ENCODE measurements around the gene OR10G8.
"Not testable (repeated sequence)": the region's sequence is repeated elsewhere in the genome, so short reads cannot be mapped to it uniquely, and the experiment has no call there.

Gene OR10G8, protein sequence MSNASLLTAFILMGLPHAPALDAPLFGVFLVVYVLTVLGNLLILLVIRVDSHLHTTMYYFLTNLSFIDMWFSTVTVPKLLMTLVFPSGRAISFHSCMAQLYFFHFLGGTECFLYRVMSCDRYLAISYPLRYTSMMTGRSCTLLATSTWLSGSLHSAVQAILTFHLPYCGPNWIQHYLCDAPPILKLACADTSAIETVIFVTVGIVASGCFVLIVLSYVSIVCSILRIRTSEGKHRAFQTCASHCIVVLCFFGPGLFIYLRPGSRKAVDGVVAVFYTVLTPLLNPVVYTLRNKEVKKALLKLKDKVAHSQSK

GRCh38 chr11:124026498-124026897, at the start of gene OR10G8:
Gene OR10G8, plus strand, starts transcription at chr11:124026798. Its CDS starts 2,825 bp downstream, at chr11:124029623.
- no peak within 1 kb of the TSS for H3K4me3 ChIP-seq (ENCODE audit: low read depth, low read length)
- no peak for DNase-seq (ENCODE audit: low read depth)

- no peak for DNase-seq (ENCODE audit: low read depth)
- no peak within 1 kb of the TSS for H3K4me3 ChIP-seq (ENCODE audit: low read depth, low read length)
Measured at GRCh38 chr11:123977731-123978347, 48.8 kb upstream of the OR10G8 start, which contains the start of gene OR10S1. Gene OR10S1, minus strand, starts transcription at chr11:123977781. Its CDS starts 117 bp downstream, at chr11:123977664.

DNA sequence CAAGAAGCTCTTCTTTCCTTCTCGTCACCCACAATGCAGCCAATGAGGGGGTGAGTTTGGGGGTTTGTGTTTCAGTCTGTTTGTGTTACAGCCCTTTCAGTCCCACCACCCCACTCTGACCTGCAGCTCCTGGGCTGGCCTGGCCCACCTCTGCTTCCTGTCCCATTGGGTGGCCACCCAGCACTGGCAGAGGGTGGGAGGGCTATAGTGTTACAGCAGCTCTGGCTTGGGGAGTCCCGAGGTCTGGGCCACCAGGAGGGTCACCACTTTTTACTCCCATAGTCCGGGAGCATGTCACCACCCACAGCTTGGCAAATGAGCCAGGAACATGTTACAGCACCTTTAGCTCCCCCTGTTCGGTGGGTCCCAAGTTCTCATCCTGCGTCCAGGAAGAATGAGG, 47.3 kb upstream of the OR10G8 start:
- DNase-seq (ENCODE audit: low read depth): no peak
- H3K4me3 ChIP-seq (ENCODE audit: low read depth, low read length): no peak overlapping the region

DNA sequence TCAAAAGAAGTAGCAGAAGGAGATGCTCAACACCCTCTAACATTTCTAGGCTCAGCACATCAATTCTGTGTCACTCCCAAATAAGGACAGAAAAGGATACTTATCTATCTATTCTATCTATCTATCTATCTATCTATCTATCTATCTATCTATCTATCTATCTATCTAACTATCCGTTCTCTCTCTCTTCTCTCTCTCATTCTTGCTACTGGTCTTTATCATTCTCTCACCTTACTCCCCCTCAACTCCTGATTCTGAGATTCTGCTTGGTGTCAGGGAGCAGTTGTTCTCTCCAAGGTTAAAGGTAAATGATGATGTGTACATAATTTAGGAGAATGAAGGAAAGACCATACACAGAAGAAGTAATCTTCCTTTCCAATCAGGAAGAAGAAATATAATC, 31.5 kb upstream of the OR10G8 start, which contains the start of gene OR10G6:
Gene OR10G6 (minus strand): TSS at position 43 of the 400 bp plus-strand sequence. CDS start 0 bp downstream, at position 43.
- no peak within 1 kb of the TSS for H3K4me3 ChIP-seq (ENCODE audit: low read depth, low read length)
- DNase-seq (ENCODE audit: low read depth): no peak

DNA sequence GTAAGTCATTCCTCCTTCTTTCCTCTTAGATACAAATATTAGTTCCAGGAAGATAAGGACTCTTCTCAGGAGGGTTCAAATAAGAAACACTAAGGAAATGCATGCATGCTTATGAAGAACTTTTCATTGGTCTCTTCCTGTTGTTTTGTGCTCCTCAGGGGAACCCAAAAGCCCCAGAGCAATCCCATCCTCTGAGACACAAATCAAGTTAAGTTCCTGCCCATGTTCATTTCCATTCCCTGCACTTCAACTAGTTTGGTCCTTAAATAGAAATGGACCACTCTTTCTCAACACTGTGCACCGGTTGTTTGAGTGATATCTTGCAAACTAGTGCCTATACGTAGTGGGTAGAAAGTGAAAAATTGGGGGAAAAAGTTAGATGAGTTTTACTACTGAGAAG, 13.9 kb upstream of the OR10G8 start, which contains the start of gene OR10G4:
Gene OR10G4 (plus strand): TSS at position 301 of the 400 bp plus-strand sequence. CDS start 2,578 bp downstream, outside the sequence.
- no peak within 1 kb of the TSS for H3K4me3 ChIP-seq (ENCODE audit: low read depth, low read length)
- DNase-seq (ENCODE audit: low read depth): no peak

- not testable (repeated sequence) for DNase-seq (ENCODE audit: low read depth); H3K4me3 ChIP-seq (ENCODE audit: low read depth, low read length)
Measured at GRCh38 chr11:124015837-124016236, 10.8 kb upstream of the OR10G8 start.

GRCh38 chr11:124036666-124037065, 10.1 kb downstream of the OR10G8 start:
- no peak for DNase-seq (ENCODE audit: low read depth)
- no peak overlapping the region for H3K4me3 ChIP-seq (ENCODE audit: low read depth, low read length)

DNA sequence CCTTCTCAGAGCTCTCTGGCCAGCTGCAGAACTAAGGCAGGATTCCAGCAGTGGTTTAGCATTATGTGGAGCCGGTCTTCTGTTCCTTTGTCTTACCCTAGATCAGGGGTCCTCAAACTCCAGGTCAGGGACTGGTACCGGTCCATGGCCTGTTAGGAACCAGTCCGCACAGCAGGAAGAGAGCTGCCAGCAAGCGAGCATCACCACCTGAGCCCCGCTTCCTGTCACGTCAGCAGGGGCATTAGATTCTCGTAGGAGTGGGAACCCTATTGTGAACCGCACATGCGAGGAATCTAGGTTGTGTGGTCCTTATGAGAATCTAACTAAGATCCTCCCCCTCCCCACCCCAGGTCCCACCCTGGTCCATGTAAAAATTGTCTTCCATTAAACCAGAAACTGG, 13.0 kb downstream of the OR10G8 start:
- DNase-seq (ENCODE audit: low read depth): no peak

DNA sequence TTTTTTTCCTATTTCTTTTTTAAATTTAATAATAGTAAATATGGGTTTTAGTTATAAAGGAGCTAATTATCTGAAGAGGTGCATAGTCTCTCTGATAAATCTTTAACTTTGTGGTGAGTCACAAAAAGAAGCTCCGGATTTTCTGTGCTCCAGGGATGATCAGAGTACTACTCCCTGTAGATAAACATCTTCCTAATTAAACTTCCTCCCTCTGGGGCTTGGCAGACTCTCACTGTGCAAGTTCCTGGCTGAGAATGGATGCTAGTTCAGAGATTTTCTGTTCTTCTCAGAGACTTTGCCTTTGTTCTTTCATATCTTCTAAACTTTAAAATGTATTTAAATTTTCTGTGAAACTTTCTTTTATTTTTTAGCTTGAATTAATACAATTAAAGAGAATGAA, 14.7 kb downstream of the OR10G8 start, which contains the start of gene OR10G7:
Gene OR10G7 (minus strand): TSS at position 72 of the 400 bp plus-strand sequence. CDS start 2,324 bp downstream, outside the sequence.
- no peak for DNase-seq (ENCODE audit: low read depth)
- H3K4me3 ChIP-seq (ENCODE audit: low read depth, low read length): no peak within 1 kb of the TSS

More for the DNA sequence above, 13.0 kb downstream of the OR10G8 start:
- no peak overlapping the region for H3K4me3 ChIP-seq (ENCODE audit: low read depth, low read length)

DNA sequence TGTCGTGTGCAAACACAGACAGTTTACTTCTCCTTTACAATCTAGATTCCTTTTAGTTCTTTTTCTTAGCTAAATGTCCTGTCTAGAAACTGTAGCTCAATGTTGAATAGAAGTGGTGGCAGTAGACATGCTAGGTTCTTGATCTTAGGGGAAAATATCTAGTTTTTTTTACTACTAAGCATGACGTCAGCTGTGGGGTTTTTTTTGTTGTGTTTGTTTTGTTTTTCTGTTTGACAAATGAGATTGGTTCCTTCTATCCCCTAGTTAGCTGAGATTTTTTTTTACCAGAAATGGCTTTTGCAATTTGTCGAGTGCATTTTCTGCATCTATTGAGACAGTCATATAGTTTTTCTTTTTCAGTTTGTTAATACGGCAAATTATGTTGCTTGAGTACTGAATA, 16.8 kb downstream of the OR10G8 start:
- no peak overlapping the region for H3K4me3 ChIP-seq (ENCODE audit: low read depth, low read length)
- DNase-seq (ENCODE audit: low read depth): no peak

DNA sequence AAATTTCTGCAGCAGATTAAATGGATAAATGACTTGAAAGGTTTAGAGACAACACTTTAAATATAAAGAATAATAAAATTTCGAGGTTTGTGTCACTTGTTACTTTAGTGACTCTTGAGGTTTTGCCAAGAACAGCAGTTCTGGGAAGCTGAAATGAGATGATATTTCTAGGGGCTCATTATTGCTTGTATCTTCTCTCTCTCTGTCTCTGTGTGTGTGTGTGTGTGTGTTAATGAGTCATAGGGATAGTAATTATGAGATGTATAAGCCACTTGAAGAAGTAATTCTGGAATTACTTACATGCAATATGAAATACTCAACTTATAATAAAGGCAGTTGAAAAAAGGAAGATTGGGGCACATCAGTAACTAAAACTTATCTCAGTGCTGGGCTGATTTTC, 24.1 kb downstream of the OR10G8 start:
- DNase-seq (ENCODE audit: low read depth): no peak

GRCh38 chr11:124052966-124053365, 26.4 kb downstream of the OR10G8 start:
- no peak overlapping the region for H3K4me3 ChIP-seq (ENCODE audit: low read depth, low read length)
- no peak for DNase-seq (ENCODE audit: low read depth)

More for the DNA sequence above, 24.1 kb downstream of the OR10G8 start:
- no peak overlapping the region for H3K4me3 ChIP-seq (ENCODE audit: low read depth, low read length)

- H3K4me3 ChIP-seq (ENCODE audit: low read depth, low read length): no peak overlapping the region
- no peak for DNase-seq (ENCODE audit: low read depth)
Measured at GRCh38 chr11:124068601-124069110, 42.1 kb downstream of the OR10G8 start.

GRCh38 chr11:124069429-124070401, 43.1 kb downstream of the OR10G8 start:
- no peak for DNase-seq (ENCODE audit: low read depth)
- H3K4me3 ChIP-seq (ENCODE audit: low read depth, low read length): peak overlapping the region; percentile 41

DNA sequence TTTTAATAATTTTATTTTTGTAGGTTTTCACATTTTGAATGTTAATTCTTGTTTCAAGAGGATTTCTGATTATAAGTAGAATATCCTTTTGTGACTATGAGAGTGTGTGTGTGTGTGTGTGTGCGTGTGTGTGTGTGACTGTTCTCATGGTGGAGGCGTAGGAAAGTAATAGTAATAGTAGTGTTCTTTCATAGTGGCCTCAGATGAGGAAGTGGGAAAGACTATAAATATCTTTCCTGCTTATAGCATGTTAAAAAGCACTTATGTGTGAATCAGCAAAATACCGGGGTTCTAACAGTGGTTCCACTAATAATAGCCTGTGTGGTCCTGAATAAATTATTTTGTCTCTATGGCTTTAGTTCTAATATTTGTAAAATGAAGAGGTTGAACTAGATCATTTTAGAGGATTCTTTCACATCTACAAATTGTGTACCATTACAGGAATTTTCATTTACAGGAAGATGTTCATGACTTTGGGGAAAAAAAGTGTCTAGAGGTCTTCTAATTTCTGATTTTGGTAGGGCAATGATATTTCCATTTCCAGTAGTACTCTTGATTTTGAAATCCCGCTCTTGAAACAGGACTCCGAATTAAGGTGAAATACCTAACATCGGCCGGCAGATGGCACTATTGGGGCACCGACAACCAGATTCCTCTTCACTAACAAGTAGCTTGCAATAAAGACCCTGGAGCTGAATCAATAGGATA, 44.5 kb downstream of the OR10G8 start:
- H3K4me3 ChIP-seq (ENCODE audit: low read depth, low read length): no peak overlapping the region

DNA sequence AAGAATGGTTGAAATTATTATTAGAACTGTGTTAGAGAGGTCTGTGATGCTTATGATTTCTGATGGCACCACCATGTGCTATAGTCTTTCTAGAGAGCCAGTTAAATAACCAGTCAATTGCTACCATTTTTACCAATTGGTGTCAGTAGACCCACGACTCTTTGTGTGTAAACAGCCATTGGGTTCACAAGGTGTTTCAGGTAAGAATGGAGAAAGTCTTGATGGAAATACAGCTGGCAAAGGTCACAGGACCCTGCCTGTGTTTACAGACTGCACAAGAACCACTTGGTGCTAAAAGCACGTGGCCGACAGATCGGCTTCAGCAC, 45.0 kb downstream of the OR10G8 start:
- no peak for DNase-seq (ENCODE audit: low read depth)
- no peak overlapping the region for H3K4me3 ChIP-seq (ENCODE audit: low read depth, low read length)

More for the DNA sequence above, 44.5 kb downstream of the OR10G8 start:
- DNase-seq (ENCODE audit: low read depth): peak; percentile 48

DNA sequence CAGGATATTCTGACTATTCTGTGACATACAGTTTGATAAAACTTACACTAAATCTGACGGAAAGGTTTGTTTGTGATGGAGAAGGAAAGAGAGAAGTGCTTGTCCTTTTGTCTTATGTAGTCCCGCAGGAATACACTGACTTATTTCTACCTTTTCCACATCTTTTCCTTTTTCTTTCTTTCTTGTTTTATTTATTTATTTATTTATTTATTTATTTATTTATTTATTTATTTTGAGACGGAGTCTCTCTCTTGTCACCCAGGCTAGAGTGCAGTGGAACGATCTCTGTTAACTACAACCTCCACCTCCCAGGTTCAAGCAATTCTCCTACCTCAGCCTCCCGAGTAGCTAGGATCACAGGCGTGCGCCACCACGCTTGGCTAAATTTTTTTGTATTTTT, 45.5 kb downstream of the OR10G8 start:
- no peak overlapping the region for H3K4me3 ChIP-seq (ENCODE audit: low read depth, low read length)
- no peak for DNase-seq (ENCODE audit: low read depth)

- no peak overlapping the region for H3K4me3 ChIP-seq (ENCODE audit: low read depth, low read length)
- DNase-seq (ENCODE audit: low read depth): no peak
Measured at GRCh38 chr11:124074554-124074953, 48.0 kb downstream of the OR10G8 start.

DNA sequence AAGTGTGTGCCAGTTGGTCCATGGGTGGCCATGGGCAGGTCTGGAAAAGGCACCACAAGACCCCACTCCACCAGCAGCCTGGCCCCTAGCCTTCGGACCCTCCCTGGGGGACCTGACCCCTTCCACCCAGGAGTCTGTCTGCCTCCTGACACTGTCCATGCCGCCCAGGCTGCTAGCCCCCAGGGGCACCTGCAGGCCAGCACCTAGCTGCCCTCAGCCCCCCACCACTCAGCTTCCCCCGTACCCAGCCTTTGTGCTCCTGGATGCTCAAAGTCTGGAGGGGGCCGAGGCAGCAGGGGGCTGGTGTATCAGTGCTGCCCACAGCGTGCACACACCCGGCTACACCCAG, 48.9 kb downstream of the OR10G8 start:
- no peak for DNase-seq (ENCODE audit: low read depth)
- H3K4me3 ChIP-seq (ENCODE audit: low read depth, low read length): no peak overlapping the region
